Pancreas (tissue), 10 donors: ENCODE measurements around the gene ASTL. TPM values are rescaled to one million over a fixed set of nuclear protein-coding genes. Genes with fewer than 3 reads are reported as not detected.

Experiments
- ATAC-seq, 4 donors: fragments of 200-7000 bp; cut with Tn5 transposase; one replicate each; pipeline versions ENCODE4 v1.8.0 to v1.9.1; 2020; ENCODE audit warnings: mild to moderate bottlenecking in 4 of 4, moderate library complexity in 4 of 4
- DNase-seq, 6 donors: peaks; one replicate each; pipeline ENCODE4 v3.0.0-alpha.2; 2020
- FAIRE-seq: peaks from 2 replicates; lab custom pipeline; 2012; peaks lifted over from hg19 to GRCh38; lab: Jason Lieb, UNC
- H3K27ac ChIP-seq, 4 donors: fragments of 200-600 bp; sonication (generic); 1 replicate in 3 of 4; 2 replicates in 1 of 4; pipeline versions ENCODE4 v1.5.0 to v1.8.0; 2020
- H3K27me3 ChIP-seq, 4 donors: fragments of 200-600 bp; one replicate each; pipeline ENCODE4 v1.8.0; 2021
- H3K36me3 ChIP-seq, 3 donors: fragments of 200-600 bp; sonication (generic) in 1 of 3; one replicate each; pipeline versions ENCODE4 v1.5.0 to v1.8.0; 2020 to 2021
- H3K4me1 ChIP-seq, 3 donors: fragments of 200-600 bp; one replicate each; pipeline ENCODE4 v1.8.0; 2021
- H3K4me3 ChIP-seq, 4 donors: fragments of 200-600 bp; sonication (generic) in 2 of 4; one replicate each; pipeline versions ENCODE4 v1.5.0 to v1.8.0; 2020 to 2021
- H3K9me3 ChIP-seq, 4 donors: fragments of 200-600 bp; one replicate each; pipeline ENCODE4 v1.8.0; 2021
- CTCF ChIP-seq, 4 donors: fragments of 200-600 bp; sonication (generic) in 3 of 4; IDR thresholded peaks; one replicate each; pipeline versions ENCODE4 v1.5.0 to v1.8.0; 2021; ENCODE audit warnings: antibody characterized with exemption in 4 of 4
- WGBS, 2 donors: extraction: QIAGEN DNeasy Blood & Tissue Kit; methylation state at CpG; one replicate each; pipeline ENCODE4 v1.1.7; 2013; 5-methylcytosine and 5-hydroxymethylcytosine counted together
- intact Hi-C, 3 donors: fragments of 100-400 bp; cut with DNase I; formaldehyde crosslinking; loops; one replicate each; pipeline versions ENCODE4 v1.11.1 to v1.14.2; 2022
- polyA plus RNA-seq, 2 donors: library from polyadenylated mRNA; stranded (reverse); fragments of 200-250 nt; gene quantifications; one replicate each; pipeline ENCODE4 v1.2.3, GENCODE V29; 2013
- total RNA-seq, 6 donors: library from RNA; stranded (reverse); fragmentation: NEBNext Ultra II Directional in 4 of 6; extraction: Animal tissue kit (Norgen Biotek cat#: 25700) in 4 of 6; gene quantifications; one replicate each; pipeline versions ENCODE4 v1.2.1 to v1.2.4, GENCODE V29; 2021 to 2023
- donor health status: healthy with polysubstance abuse.
- donor health status: DM: no; HTN: no; CAD: no; lungs with moderate emphysema.
- donor health status: DM: no; HTN: no; CAD: no.
- donor health status: control.
- donor health status: control.
- donor health status: Bipolar disorder and iron deficiency.
- donor health status: DM: yes; HTN: yes; CAD: no.
- donor health status: DM: no; HTN: no; CAD: no.
- donor health status: DM: no; HTN: no; CAD: no.
- donor health status: DM: yes; HTN: yes; CAD: no.

Gene ASTL
- total and polyA plus RNA-seq, 8 donors, result 0.14 TPM; not detected in 7

- WGBS, 2 donors, result 47 to 58% methylated on average over 5 of the region's 5 CpGs
- Histone ChIP-seq H3K9me3 (no peaks in the 10 kb centered on the region), H3K27ac (no peak overlapping the region), H3K4me3 (no peak overlapping the region), H3K4me1 (no peaks in the 10 kb centered on the region), H3K36me3 (no peaks in the 10 kb centered on the region), H3K27me3 (no peaks in the 10 kb centered on the region)
- intact Hi-C loops, result no loop called here
- no peak for TF ChIP-seq CTCF (IDR thresholded peaks at IDR 0.05)
- FAIRE-seq (no peak), ATAC-seq (no peak), DNase-seq (peak in 1 of 6 donors; percentile 49)
Measured at GRCh38 chr2:96108151-96108540, 30.2 kb downstream of the ASTL start.

DNA sequence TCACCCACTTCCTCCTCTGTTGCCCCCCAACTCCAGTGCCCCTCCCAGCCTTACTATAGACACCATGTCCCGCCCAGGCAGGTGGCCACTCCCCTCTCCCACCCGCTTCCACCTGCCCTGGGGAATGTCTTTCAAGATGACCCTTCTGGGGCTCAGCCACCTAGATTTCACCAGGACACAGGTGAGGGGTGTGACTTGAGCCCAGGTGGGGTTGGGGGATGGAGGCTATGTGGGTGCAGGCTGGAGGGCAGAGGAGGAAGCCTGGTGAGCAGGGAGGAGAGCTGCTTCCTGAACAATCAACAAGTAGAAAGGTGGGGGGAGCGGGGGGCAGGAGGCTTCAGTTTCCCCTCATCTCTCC is 30.6 kb downstream of the ASTL start:
- WGBS, 2 donors, result 74 to 90% methylated on average over 3 of the region's 3 CpGs
- no peaks in the 10 kb centered on the region for H3K4me1 ChIP-seq

GRCh38 chr2:96106991-96107707 is 31.2 kb downstream of the ASTL start:
- no peaks in the 10 kb centered on the region for H3K9me3 ChIP-seq
- no peaks in the 10 kb centered on the region for H3K27me3 ChIP-seq
- TF ChIP-seq CTCF (IDR thresholded peaks at IDR 0.05), result no peak
- H3K4me1 ChIP-seq, result no peaks in the 10 kb centered on the region
- no peaks in the 10 kb centered on the region for H3K36me3 ChIP-seq
- H3K27ac ChIP-seq, result no peak overlapping the region
- WGBS, 2 donors, result 58% methylated on average over 9 of the region's 9 CpGs
- no peak for FAIRE-seq
- no peak overlapping the region for H3K4me3 ChIP-seq
- DNase-seq, result peak in 1 of 6 donors; percentile 47
- ATAC-seq, result no peak
- intact Hi-C loops, result no loop called here

More for the DNA sequence above, 30.6 kb downstream of the ASTL start:
- FAIRE-seq (no peak), DNase-seq (peak in 1 of 6 donors; percentile 25), ATAC-seq (no peak)
- Histone ChIP-seq H3K36me3 (no peaks in the 10 kb centered on the region), H3K4me3 (no peak overlapping the region), H3K27ac (no peak overlapping the region), H3K9me3 (no peaks in the 10 kb centered on the region), H3K27me3 (no peaks in the 10 kb centered on the region)
- intact Hi-C loops, result no loop called here
- TF ChIP-seq CTCF (IDR thresholded peaks at IDR 0.05), result no peak

- WGBS, 2 donors, result 93 to 98% methylated on average over 8 of the region's 8 CpGs
- FAIRE-seq (no peak), ATAC-seq (no peak), DNase-seq (peak in 1 of 6 donors; percentile 32)
- intact Hi-C loops, result no loop called here
- H3K9me3 ChIP-seq, result no peaks in the 10 kb centered on the region
- H3K4me3 ChIP-seq, result no peak overlapping the region
- H3K4me1 ChIP-seq, result no peaks in the 10 kb centered on the region
- H3K27me3 ChIP-seq, result no peaks in the 10 kb centered on the region
- no peak overlapping the region for H3K27ac ChIP-seq
- H3K36me3 ChIP-seq, result no peaks in the 10 kb centered on the region
- no peak for TF ChIP-seq CTCF (IDR thresholded peaks at IDR 0.05)
Measured at GRCh38 chr2:96105994-96106715, 32.1 kb downstream of the ASTL start.
